Mucosa of descending colon (tissue), 3 donors: Measurements from ENCODE around the gene PPL. TPM values are rescaled to one million over a fixed set of nuclear protein-coding genes. Genes with fewer than 3 reads are reported as not detected.

ENCODE experiments used
- ATAC-seq: fragments of 200-7000 bp; cut with Tn5 transposase; one replicate; pipeline ENCODE4 v1.9.1; 2020; ENCODE audit warnings: mild to moderate bottlenecking, moderate library complexity
- DNase-seq, 3 donors: peaks; one replicate each; pipeline ENCODE4 v3.0.0-alpha.2; 2020
- H3K36me3 ChIP-seq: fragments of 200-600 bp; one replicate; pipeline ENCODE4 v1.8.0; 2021; ENCODE audit warnings: low read depth, mild to moderate bottlenecking
- H3K4me1 ChIP-seq: fragments of 200-600 bp; one replicate; pipeline ENCODE4 v1.8.0; 2021; ENCODE audit warnings: low read depth, mild to moderate bottlenecking
- H3K4me3 ChIP-seq: fragments of 200-600 bp; one replicate; pipeline ENCODE4 v1.8.0; 2021; ENCODE audit warnings: mild to moderate bottlenecking
- H3K9me3 ChIP-seq: fragments of 200-600 bp; one replicate; pipeline ENCODE4 v1.8.0; 2021; ENCODE audit warnings: mild to moderate bottlenecking
- intact Hi-C, 2 donors: fragments of 100-400 bp; cut with DNase I in 1 of 2; cut with micrococcal nuclease in 1 of 2; formaldehyde crosslinking; loops; one replicate each; pipeline versions ENCODE4 v1.11.0 to v1.11.1; 2022; cut with DNase I, micrococcal nuclease
- total RNA-seq, 3 donors: library from RNA; stranded (reverse); fragmentation: NEBNext Ultra II Directional in 2 of 3; extraction: Animal tissue kit (Norgen Biotek cat#: 25700) in 2 of 3; gene quantifications; one replicate each; pipeline versions ENCODE4 v1.2.1 to v1.2.4, GENCODE V29; 2021 to 2023
- TF ChIP-seq, protein P1 (sequence below): fragments of 200-600 bp; IDR thresholded peaks from one replicate; pipeline ENCODE4 v1.8.0; 2022; ENCODE audit warnings: antibody characterized with exemption, mild to moderate bottlenecking
- donor health status: DM: no; HTN: no; CAD: no; lungs with moderate emphysema.
- donor health status: DM: no; HTN: no; CAD: no.
- donor health status: DM: no; HTN: yes; CAD: no.

Gene PPL
- total RNA-seq, 3 donors from 2014 or later, result 10.8 to 22.1 (median 13.9) TPM

GRCh38 chr16:4859190-4859899, 77.6 kb downstream of the PPL start:
- H3K9me3 ChIP-seq, result no peaks in the 10 kb centered on the region
- ATAC-seq, result no peak
- H3K4me3 ChIP-seq, result no peak overlapping the region
- H3K36me3 ChIP-seq, result peaks cover 17% of the 10 kb centered on the region
- intact Hi-C loops, result no loop called here
- TF ChIP-seq, protein P1, sequence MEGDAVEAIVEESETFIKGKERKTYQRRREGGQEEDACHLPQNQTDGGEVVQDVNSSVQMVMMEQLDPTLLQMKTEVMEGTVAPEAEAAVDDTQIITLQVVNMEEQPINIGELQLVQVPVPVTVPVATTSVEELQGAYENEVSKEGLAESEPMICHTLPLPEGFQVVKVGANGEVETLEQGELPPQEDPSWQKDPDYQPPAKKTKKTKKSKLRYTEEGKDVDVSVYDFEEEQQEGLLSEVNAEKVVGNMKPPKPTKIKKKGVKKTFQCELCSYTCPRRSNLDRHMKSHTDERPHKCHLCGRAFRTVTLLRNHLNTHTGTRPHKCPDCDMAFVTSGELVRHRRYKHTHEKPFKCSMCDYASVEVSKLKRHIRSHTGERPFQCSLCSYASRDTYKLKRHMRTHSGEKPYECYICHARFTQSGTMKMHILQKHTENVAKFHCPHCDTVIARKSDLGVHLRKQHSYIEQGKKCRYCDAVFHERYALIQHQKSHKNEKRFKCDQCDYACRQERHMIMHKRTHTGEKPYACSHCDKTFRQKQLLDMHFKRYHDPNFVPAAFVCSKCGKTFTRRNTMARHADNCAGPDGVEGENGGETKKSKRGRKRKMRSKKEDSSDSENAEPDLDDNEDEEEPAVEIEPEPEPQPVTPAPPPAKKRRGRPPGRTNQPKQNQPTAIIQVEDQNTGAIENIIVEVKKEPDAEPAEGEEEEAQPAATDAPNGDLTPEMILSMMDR, result no peak
- no peak for DNase-seq
- H3K4me1 ChIP-seq, result no peaks in the 10 kb centered on the region

- H3K36me3 ChIP-seq, result peaks cover 13% of the 10 kb centered on the region
- no peaks in the 10 kb centered on the region for H3K9me3 ChIP-seq
- peaks cover 16% of the 10 kb centered on the region for H3K4me1 ChIP-seq
- ATAC-seq (no peak), DNase-seq (no peak)
- intact Hi-C loops, result no loop called here
- TF ChIP-seq, protein P1, result no peak
- no peak overlapping the region for H3K4me3 ChIP-seq
Observed at GRCh38 chr16:4855804-4856203, 81.1 kb downstream of the PPL start.

- no peaks in the 10 kb centered on the region for H3K9me3 ChIP-seq
- TF ChIP-seq, protein P1, result no peak
- ATAC-seq (no peak), DNase-seq (no peak)
- H3K36me3 ChIP-seq, result peaks cover 11% of the 10 kb centered on the region
- peaks cover 20% of the 10 kb centered on the region for H3K4me1 ChIP-seq
- intact Hi-C loops, result no loop called here
- no peak overlapping the region for H3K4me3 ChIP-seq
Observed at GRCh38 chr16:4855371-4855770, 81.6 kb downstream of the PPL start.

GRCh38 chr16:4852221-4852872, 84.6 kb downstream of the PPL start:
- intact Hi-C loops, result no loop called here

DNA sequence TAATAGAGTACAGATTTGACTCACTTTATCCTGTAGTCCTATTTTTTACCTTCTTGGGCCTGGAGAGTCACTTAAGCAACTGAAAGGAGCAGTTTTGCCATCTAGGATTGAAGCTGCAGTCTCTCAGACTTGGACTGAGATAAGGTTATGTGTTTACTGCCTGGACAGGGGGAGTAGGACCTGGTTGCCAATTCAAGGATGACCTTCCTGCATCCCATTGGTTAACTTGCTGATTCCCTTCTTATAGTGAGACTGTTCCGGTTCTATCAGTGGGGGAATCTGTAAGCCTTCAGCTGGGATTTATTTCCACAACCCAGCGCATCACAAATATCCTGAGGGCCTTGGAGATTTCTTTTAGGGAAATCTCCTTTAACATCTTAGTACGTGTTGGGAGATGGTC, 86.7 kb downstream of the PPL start:
- no peaks in the 10 kb centered on the region for H3K36me3 ChIP-seq
- intact Hi-C loops, result no loop called here
- ATAC-seq, result no peak
- TF ChIP-seq, protein P1, result no peak
- no peak for DNase-seq
- no peaks in the 10 kb centered on the region for H3K9me3 ChIP-seq
- peaks cover 52% of the 10 kb centered on the region for H3K4me1 ChIP-seq
- H3K4me3 ChIP-seq, result no peak overlapping the region

More at GRCh38 chr16:4852221-4852872, 84.6 kb downstream of the PPL start:
- Histone ChIP-seq H3K4me3 (no peak overlapping the region), H3K9me3 (no peaks in the 10 kb centered on the region), H3K4me1 (peaks cover 40% of the 10 kb centered on the region), H3K36me3 (no peaks in the 10 kb centered on the region)
- TF ChIP-seq, protein P1, result no peak
- DNase-seq (peak in 1 of 3 donors; percentile 37), ATAC-seq (peak; percentile 45)
